ENCODE results near the gene PDLIM1. TPM values are rescaled to one million over a fixed set of nuclear protein-coding genes. Genes with fewer than 3 reads are reported as not detected.

The PDLIM1 gene
- 334 TPM for polyA plus RNA-seq
- long read RNA-seq, donor 1, transcript PDLIM1-201 (7 exons, 1,452 nt), result major isoform, 79 of 92 reads
- long read RNA-seq, donor 1, partial matches to known transcripts, result 8 of 92 reads
- long read RNA-seq, donor 1, other reads (novel, unspliced or antisense), result 0 of 92 reads
- long read RNA-seq, donor 2, transcript PDLIM1-201 (7 exons, 1,452 nt), result major isoform, 212 of 328 reads
- long read RNA-seq, donor 2, transcript PDLIM1-204 (2 exons, 453 nt), result minor isoform, 15 of 328 reads
- long read RNA-seq, donor 2, transcript PDLIM1-202 (6 exons, 850 nt), result minor isoform, 8 of 328 reads
- long read RNA-seq, donor 2, partial matches to known transcripts, result 93 of 328 reads
- long read RNA-seq, donor 2, other reads (novel, unspliced or antisense), result 0 of 328 reads
- long read RNA-seq, donor 3, result 0 reads
- long read RNA-seq, donor 4, transcript PDLIM1-201 (7 exons, 1,452 nt), result major isoform, 32 of 40 reads
- long read RNA-seq, donor 4, partial matches to known transcripts, result 5 of 40 reads
- long read RNA-seq, donor 4, other reads (novel, unspliced or antisense), result 0 of 40 reads
- long read RNA-seq, donor 5, transcript PDLIM1-201 (7 exons, 1,452 nt), result major isoform, 102 of 126 reads
- long read RNA-seq, donor 5, partial matches to known transcripts, result 20 of 126 reads
- long read RNA-seq, donor 5, other reads (novel, unspliced or antisense), result 0 of 126 reads
- long read RNA-seq, donor 6, transcript PDLIM1-204 (2 exons, 453 nt), result minor isoform, 11 of 251 reads
- long read RNA-seq, donor 6, transcript PDLIM1-201 (7 exons, 1,452 nt), result major isoform, 175 of 251 reads
- long read RNA-seq, donor 6, transcript PDLIM1-202 (6 exons, 850 nt), result minor isoform, 5 of 251 reads
- long read RNA-seq, donor 6, partial matches to known transcripts, result 59 of 251 reads
- long read RNA-seq, donor 6, other reads (novel, unspliced or antisense), result 0 of 251 reads
- long read RNA-seq, donor 7, transcript PDLIM1-204 (2 exons, 453 nt), result minor isoform, 7 of 113 reads
- long read RNA-seq, donor 7, transcript PDLIM1-201 (7 exons, 1,452 nt), result major isoform, 57 of 113 reads
- long read RNA-seq, donor 7, partial matches to known transcripts, result 48 of 113 reads
- long read RNA-seq, donor 7, other reads (novel, unspliced or antisense), result 0 of 113 reads
- long read RNA-seq, donor 8, transcript PDLIM1-204 (2 exons, 453 nt), result minor isoform, 18 of 363 reads
- long read RNA-seq, donor 8, transcript PDLIM1-201 (7 exons, 1,452 nt), result major isoform, 189 of 363 reads
- long read RNA-seq, donor 8, partial matches to known transcripts, result 153 of 363 reads
- long read RNA-seq, donor 8, other reads (novel, unspliced or antisense), result 0 of 363 reads
- long read RNA-seq, donor 9, transcript PDLIM1-201 (7 exons, 1,452 nt), result major isoform, 125 of 164 reads
- long read RNA-seq, donor 9, transcript PDLIM1-204 (2 exons, 453 nt), result minor isoform, 7 of 164 reads
- long read RNA-seq, donor 9, partial matches to known transcripts, result 28 of 164 reads
- long read RNA-seq, donor 9, other reads (novel, unspliced or antisense), result 0 of 164 reads
- long read RNA-seq, donor 10, transcript PDLIM1-201 (7 exons, 1,452 nt), result major isoform, 185 of 229 reads
- long read RNA-seq, donor 10, transcript PDLIM1-204 (2 exons, 453 nt), result minor isoform, 9 of 229 reads
- long read RNA-seq, donor 10, partial matches to known transcripts, result 32 of 229 reads
- long read RNA-seq, donor 10, other reads (novel, unspliced or antisense), result 0 of 229 reads
- long read RNA-seq, donor 11, transcript PDLIM1-201 (7 exons, 1,452 nt), result major isoform, 100 of 134 reads
- long read RNA-seq, donor 11, transcript PDLIM1-204 (2 exons, 453 nt), result minor isoform, 8 of 134 reads
- long read RNA-seq, donor 11, partial matches to known transcripts, result 23 of 134 reads
- long read RNA-seq, donor 11, other reads (novel, unspliced or antisense), result 0 of 134 reads

GRCh38 chr10:95290461-95291364, at the start of gene PDLIM1:
TSS of gene PDLIM1 (minus strand) at chr10:95291003. CDS start at chr10:95290915, 88 bp downstream.
- H3K9me3 ChIP-seq (ENCODE audit: control insufficient read depth, low read depth, low read length), result no peaks in the 10 kb centered on the region
- H3K4me3 ChIP-seq (ENCODE audit: low read length), result peak within 1 kb of the TSS; percentile 93
- H3K4me1 ChIP-seq (ENCODE audit: control insufficient read depth, insufficient read depth, low read length), result peaks cover 30% of the 10 kb centered on the region
- no peaks in the 10 kb centered on the region for H3K27me3 ChIP-seq (ENCODE audit: control insufficient read depth, insufficient read depth, low read length)
- WGBS (ENCODE audit: insufficient coverage, low lambda C conversion rate), result no CpG with 5 or more reads among the region's 119 CpGs
- DNase-seq, result peak; percentile 76 to 90
- H3K27ac ChIP-seq (ENCODE audit: low read length), result peak within 1 kb of the TSS; percentile 88
- peaks cover 3% of the 10 kb centered on the region for H3K36me3 ChIP-seq (ENCODE audit: control insufficient read depth, insufficient read depth, low read length)

DNA sequence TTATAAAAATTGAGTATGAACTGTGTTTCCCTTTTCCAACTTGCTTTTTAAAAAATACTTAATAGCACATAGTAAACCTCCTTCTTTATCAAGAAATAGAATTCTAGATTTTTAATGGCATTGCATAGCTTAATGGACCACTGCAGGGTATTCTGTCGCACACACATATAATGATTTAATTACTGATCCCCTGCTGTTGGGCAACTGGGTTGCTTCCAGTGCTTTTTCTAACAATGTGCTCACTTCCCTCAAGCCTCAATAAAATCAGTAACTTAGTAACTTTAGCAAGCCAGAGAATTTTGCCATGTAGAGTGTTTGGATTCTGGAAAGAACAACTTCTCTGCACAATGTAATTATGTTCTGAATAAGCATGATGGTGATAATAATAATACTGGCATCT, 49.1 kb upstream of the PDLIM1 start:
- WGBS (ENCODE audit: insufficient coverage, low lambda C conversion rate), result no CpG with 5 or more reads among the region's 1 CpG
- H3K9me3 ChIP-seq (ENCODE audit: control insufficient read depth, low read depth, low read length), result no peaks in the 10 kb centered on the region
- peaks cover 7% of the 10 kb centered on the region for H3K36me3 ChIP-seq (ENCODE audit: control insufficient read depth, insufficient read depth, low read length)
- H3K27ac ChIP-seq (ENCODE audit: low read length), result no peak overlapping the region
- DNase-seq, result no peak
- no peaks in the 10 kb centered on the region for H3K4me1 ChIP-seq (ENCODE audit: control insufficient read depth, insufficient read depth, low read length)
- H3K4me3 ChIP-seq (ENCODE audit: low read length), result no peak overlapping the region
- H3K27me3 ChIP-seq (ENCODE audit: control insufficient read depth, insufficient read depth, low read length), result no peaks in the 10 kb centered on the region

- H3K36me3 ChIP-seq (ENCODE audit: control insufficient read depth, insufficient read depth, low read length), result peaks cover 14% of the 10 kb centered on the region
- H3K9me3 ChIP-seq (ENCODE audit: control insufficient read depth, low read depth, low read length), result no peaks in the 10 kb centered on the region
- no CpG with 5 or more reads among the region's 10 CpGs for WGBS (ENCODE audit: insufficient coverage, low lambda C conversion rate)
- no peaks in the 10 kb centered on the region for H3K4me1 ChIP-seq (ENCODE audit: control insufficient read depth, insufficient read depth, low read length)
- no peak overlapping the region for H3K4me3 ChIP-seq (ENCODE audit: low read length)
- H3K27ac ChIP-seq (ENCODE audit: low read length), result no peak overlapping the region
- no peaks in the 10 kb centered on the region for H3K27me3 ChIP-seq (ENCODE audit: control insufficient read depth, insufficient read depth, low read length)
- no peak for DNase-seq
These were observed 46.8 kb upstream of the PDLIM1 start for GRCh38 chr10:95337423-95338160.

- DNase-seq, result no peak
- no peaks in the 10 kb centered on the region for H3K4me1 ChIP-seq (ENCODE audit: control insufficient read depth, insufficient read depth, low read length)
- no CpG with 5 or more reads among the region's 9 CpGs for WGBS (ENCODE audit: insufficient coverage, low lambda C conversion rate)
These were observed 45.9 kb upstream of the PDLIM1 start for GRCh38 chr10:95336702-95337101.

GRCh38 chr10:95335933-95336699, 45.3 kb upstream of the PDLIM1 start:
- no peak for DNase-seq
- WGBS (ENCODE audit: insufficient coverage, low lambda C conversion rate), result no CpG with 5 or more reads among the region's 19 CpGs
- Histone ChIP-seq H3K27ac (ENCODE audit: low read length) (no peak overlapping the region), H3K4me1 (ENCODE audit: control insufficient read depth, insufficient read depth, low read length) (no peaks in the 10 kb centered on the region), H3K36me3 (ENCODE audit: control insufficient read depth, insufficient read depth, low read length) (peaks cover 10% of the 10 kb centered on the region), H3K27me3 (ENCODE audit: control insufficient read depth, insufficient read depth, low read length) (no peaks in the 10 kb centered on the region), H3K9me3 (ENCODE audit: control insufficient read depth, low read depth, low read length) (no peaks in the 10 kb centered on the region), H3K4me3 (ENCODE audit: low read length) (no peak overlapping the region)

More at GRCh38 chr10:95336702-95337101, 45.9 kb upstream of the PDLIM1 start:
- no peak overlapping the region for H3K27ac ChIP-seq (ENCODE audit: low read length)
- H3K27me3 ChIP-seq (ENCODE audit: control insufficient read depth, insufficient read depth, low read length), result no peaks in the 10 kb centered on the region
- no peaks in the 10 kb centered on the region for H3K9me3 ChIP-seq (ENCODE audit: control insufficient read depth, low read depth, low read length)
- H3K36me3 ChIP-seq (ENCODE audit: control insufficient read depth, insufficient read depth, low read length), result peaks cover 14% of the 10 kb centered on the region
- no peak overlapping the region for H3K4me3 ChIP-seq (ENCODE audit: low read length)

GRCh38 chr10:95334805-95335144, 44.0 kb upstream of the PDLIM1 start:
- DNase-seq, result no peak
- no peak overlapping the region for H3K27ac ChIP-seq (ENCODE audit: low read length)
- H3K4me3 ChIP-seq (ENCODE audit: low read length), result no peak overlapping the region
- H3K36me3 ChIP-seq (ENCODE audit: control insufficient read depth, insufficient read depth, low read length), result peaks cover 11% of the 10 kb centered on the region
- H3K9me3 ChIP-seq (ENCODE audit: control insufficient read depth, low read depth, low read length), result no peaks in the 10 kb centered on the region
- no peaks in the 10 kb centered on the region for H3K27me3 ChIP-seq (ENCODE audit: control insufficient read depth, insufficient read depth, low read length)
- no CpG with 5 or more reads among the region's 3 CpGs for WGBS (ENCODE audit: insufficient coverage, low lambda C conversion rate)
- H3K4me1 ChIP-seq (ENCODE audit: control insufficient read depth, insufficient read depth, low read length), result no peaks in the 10 kb centered on the region

- Histone ChIP-seq H3K4me3 (ENCODE audit: low read length) (no peak overlapping the region), H3K27ac (ENCODE audit: low read length) (peak overlapping the region; percentile 13), H3K36me3 (ENCODE audit: control insufficient read depth, insufficient read depth, low read length) (peaks cover 9% of the 10 kb centered on the region), H3K9me3 (ENCODE audit: control insufficient read depth, low read depth, low read length) (no peaks in the 10 kb centered on the region), H3K4me1 (ENCODE audit: control insufficient read depth, insufficient read depth, low read length) (no peaks in the 10 kb centered on the region), H3K27me3 (ENCODE audit: control insufficient read depth, insufficient read depth, low read length) (no peaks in the 10 kb centered on the region)
- peak in 1 of 2 donors; percentile 48 for DNase-seq
- 40% methylated on average over 1 of the region's 12 CpGs for WGBS (ENCODE audit: insufficient coverage, low lambda C conversion rate)
These were observed 43.4 kb upstream of the PDLIM1 start for GRCh38 chr10:95333997-95334804.
